ENCODE data around the gene TNPO3. TPM values are rescaled to one million over a fixed set of nuclear protein-coding genes. Genes with fewer than 3 reads are reported as not detected.

TNPO3 gene
- polyA plus RNA-seq, 1 of the 3 experiments (the other 2 are of a cell fraction): 27.8 TPM

DNA sequence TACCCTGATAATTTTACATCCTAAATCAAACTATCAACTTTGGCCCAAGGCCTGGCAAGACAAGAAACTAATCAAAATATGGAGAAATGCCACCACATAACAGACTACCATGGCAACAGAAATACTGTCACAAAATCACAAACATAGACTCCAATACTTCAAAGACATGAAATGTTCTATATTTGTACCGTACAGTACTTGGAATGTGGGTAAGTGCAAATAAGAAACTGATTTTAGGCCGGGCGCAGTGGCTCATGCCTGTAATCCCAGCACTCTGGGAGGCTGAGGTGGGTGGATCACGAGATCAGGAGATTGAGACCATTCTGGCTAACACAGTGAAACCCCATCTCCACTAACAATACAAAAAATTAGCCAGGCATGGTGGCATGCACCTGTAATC, 9.2 kb downstream of the TNPO3 start (continued):
- TF ChIP-seq MEF2A (IDR thresholded peaks at IDR 0.05; ENCODE audit: borderline replicate concordance, low read depth): no peak
- no peak for TF ChIP-seq POLR2AphosphoS5 (IDR thresholded peaks at IDR 0.05; ENCODE audit: low read depth, low read length)
- no peak for TF ChIP-seq RXRA (IDR thresholded peaks at IDR 0.05; ENCODE audit: borderline replicate concordance, low read depth)
- TF ChIP-seq JUND (IDR thresholded peaks at IDR 0.05): no peak

DNA sequence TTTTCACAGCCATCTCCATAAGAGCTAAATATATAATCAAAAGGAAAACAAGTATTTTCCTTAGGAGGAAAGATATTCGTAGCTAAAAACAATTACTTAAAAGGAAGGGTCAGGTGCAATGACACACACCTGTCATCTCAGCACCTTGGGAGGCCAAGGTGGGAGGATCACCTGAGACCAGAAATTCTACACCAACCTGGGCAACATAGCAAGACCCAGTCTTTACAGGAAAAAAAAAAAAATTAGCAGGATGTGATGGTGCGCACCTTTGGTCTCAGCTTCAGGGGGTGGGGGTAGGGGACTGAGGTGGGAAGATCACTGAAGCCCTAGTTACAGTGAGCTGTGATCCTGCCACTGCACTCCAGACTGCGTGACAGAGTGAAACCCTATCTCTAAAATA, 11.9 kb downstream of the TNPO3 start:
- Histone ChIP-seq H3K9ac (no peak overlapping the region), H3K9me2 (no peaks in the 10 kb centered on the region), H3K79me2 (ENCODE audit: insufficient read depth) (peaks cover 100% of the 10 kb centered on the region), H3F3A (replicated peaks; ENCODE audit: insufficient read depth) (no peaks in the 10 kb centered on the region), H4K20me1 (ENCODE audit: insufficient read depth) (peaks cover 93% of the 10 kb centered on the region), H3K27ac (ENCODE audit: low read depth in 2 of 2, low read length in 1 of 2) (no peak overlapping the region), H3K9me3 (no peaks in the 10 kb centered on the region), H2AFZ (ENCODE audit: low read depth) (no peak overlapping the region), H3K27me3 (ENCODE audit: insufficient read depth) (no peaks in the 10 kb centered on the region), H3K4me3 (ENCODE audit: low read depth in 2 of 2, low read length in 1 of 2) (no peak overlapping the region), H3K4me2 (no peak overlapping the region), H3K4me1 (ENCODE audit: control insufficient read depth in 1 of 2, insufficient read depth in 2 of 2, low read depth in 1 of 2, low read length in 1 of 2) (peaks cover 0 to 2% of the 10 kb centered on the region in 2 experiments; a peak in 1 of 4 replicates), H3K36me3 (replicated peaks in 1 of 2; ENCODE audit: control insufficient read depth in 1 of 2, insufficient read depth in 2 of 2, low read length in 1 of 2) (peaks cover 9 to 21% of the 10 kb centered on the region in 2 experiments)
- no peak for DNase-seq
- ChIA-PET CTCF (interaction anchor here (0.7 to 2.8 kb wide), 5 partner anchors 12 to 175 kb away, joined by 3 to 11 read pairs (median 4); partner anchors contain the start of gene TNPO3), POLR2A (interaction anchor here (1.5 kb wide), 1 partner anchor 12 kb away, joined by 6 read pairs; the partner anchor contains the start of gene TNPO3)
- TF ChIP-seq NRF1 (IDR thresholded peaks at IDR 0.05; ENCODE audit: low read depth, low read length) (no peak), FOSL2 (IDR thresholded peaks at IDR 0.05; ENCODE audit: borderline replicate concordance, low read depth) (no peak), NFIC (IDR thresholded peaks at IDR 0.05; ENCODE audit: borderline replicate concordance) (no peak), FOXJ3 (CRISPR knock-in tag; IDR thresholded peaks at IDR 0.05) (no peak), CHD2 (IDR thresholded peaks at IDR 0.05; ENCODE audit: low read length, partially characterized antibody) (no peak), ELF1 (IDR thresholded peaks at IDR 0.05) (no peak), POLR2AphosphoS5 (IDR thresholded peaks at IDR 0.05; ENCODE audit: low read depth, low read length) (no peak), RFX5 (IDR thresholded peaks at IDR 0.05; ENCODE audit: low read length) (no peak), GABPA (IDR thresholded peaks at IDR 0.05; ENCODE audit: low read depth) (no peak)
- TF ChIP-seq, protein P1, sequence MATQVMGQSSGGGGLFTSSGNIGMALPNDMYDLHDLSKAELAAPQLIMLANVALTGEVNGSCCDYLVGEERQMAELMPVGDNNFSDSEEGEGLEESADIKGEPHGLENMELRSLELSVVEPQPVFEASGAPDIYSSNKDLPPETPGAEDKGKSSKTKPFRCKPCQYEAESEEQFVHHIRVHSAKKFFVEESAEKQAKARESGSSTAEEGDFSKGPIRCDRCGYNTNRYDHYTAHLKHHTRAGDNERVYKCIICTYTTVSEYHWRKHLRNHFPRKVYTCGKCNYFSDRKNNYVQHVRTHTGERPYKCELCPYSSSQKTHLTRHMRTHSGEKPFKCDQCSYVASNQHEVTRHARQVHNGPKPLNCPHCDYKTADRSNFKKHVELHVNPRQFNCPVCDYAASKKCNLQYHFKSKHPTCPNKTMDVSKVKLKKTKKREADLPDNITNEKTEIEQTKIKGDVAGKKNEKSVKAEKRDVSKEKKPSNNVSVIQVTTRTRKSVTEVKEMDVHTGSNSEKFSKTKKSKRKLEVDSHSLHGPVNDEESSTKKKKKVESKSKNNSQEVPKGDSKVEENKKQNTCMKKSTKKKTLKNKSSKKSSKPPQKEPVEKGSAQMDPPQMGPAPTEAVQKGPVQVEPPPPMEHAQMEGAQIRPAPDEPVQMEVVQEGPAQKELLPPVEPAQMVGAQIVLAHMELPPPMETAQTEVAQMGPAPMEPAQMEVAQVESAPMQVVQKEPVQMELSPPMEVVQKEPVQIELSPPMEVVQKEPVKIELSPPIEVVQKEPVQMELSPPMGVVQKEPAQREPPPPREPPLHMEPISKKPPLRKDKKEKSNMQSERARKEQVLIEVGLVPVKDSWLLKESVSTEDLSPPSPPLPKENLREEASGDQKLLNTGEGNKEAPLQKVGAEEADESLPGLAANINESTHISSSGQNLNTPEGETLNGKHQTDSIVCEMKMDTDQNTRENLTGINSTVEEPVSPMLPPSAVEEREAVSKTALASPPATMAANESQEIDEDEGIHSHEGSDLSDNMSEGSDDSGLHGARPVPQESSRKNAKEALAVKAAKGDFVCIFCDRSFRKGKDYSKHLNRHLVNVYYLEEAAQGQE (IDR thresholded peaks at IDR 0.05; ENCODE audit: low read depth, low read length): no peak
- 93% methylated on average over 3 of the region's 3 CpGs for WGBS (ENCODE audit: low lambda C conversion rate)

Measured in SK-N-SH (cell line).